Osteocyte (in vitro differentiated cells): Measurements from ENCODE around the gene C7orf25. TPM values are rescaled to one million over a fixed set of nuclear protein-coding genes. Genes with fewer than 3 reads are reported as not detected.

Experiments used
- DNase-seq: peaks from one replicate; pipeline ENCODE4 v3.0.0; 2021; ENCODE audit warnings: mixed read lengths; ENCODE audit not compliant: unreplicated experiment; ENCODE audit errors: extremely low spot score
- H3K27ac Mint-ChIP-seq: one replicate; pipeline ENCODE4 v1.8.0; 2021; ENCODE audit warnings: mild to moderate bottlenecking, mixed read lengths; ENCODE audit not compliant: unreplicated experiment
- H3K27me3 Mint-ChIP-seq: one replicate; pipeline ENCODE4 v1.8.0; 2021; ENCODE audit warnings: mixed read lengths; ENCODE audit not compliant: unreplicated experiment
- H3K36me3 Mint-ChIP-seq: one replicate; pipeline ENCODE4 v1.8.0; 2021; ENCODE audit warnings: mixed read lengths; ENCODE audit not compliant: unreplicated experiment
- H3K4me1 Mint-ChIP-seq: one replicate; pipeline ENCODE4 v1.8.0; 2021; ENCODE audit warnings: mixed read lengths; ENCODE audit not compliant: unreplicated experiment
- H3K4me3 Mint-ChIP-seq: one replicate; pipeline ENCODE4 v1.8.0; 2021; ENCODE audit warnings: mild to moderate bottlenecking, moderate library complexity, mixed read lengths; ENCODE audit not compliant: unreplicated experiment
- H3K9me3 Mint-ChIP-seq: one replicate; pipeline ENCODE4 v1.8.0; 2021; ENCODE audit warnings: mixed read lengths; ENCODE audit not compliant: unreplicated experiment
- CTCF ChIP-seq: fragments of 200-600 bp; sonication (generic); IDR thresholded peaks from 2 replicates; pipeline ENCODE4 v1.5.0; 2021; ENCODE audit warnings: antibody characterized with exemption, mild to moderate bottlenecking, moderate library complexity
- total RNA-seq: library from RNA; stranded (reverse); gene quantifications from 2 replicates; pipeline ENCODE4 v1.2.1, GENCODE V29; 2021

C7orf25 gene
- total RNA-seq, 1 donor from 2014 or later: 9.9 TPM

DNA sequence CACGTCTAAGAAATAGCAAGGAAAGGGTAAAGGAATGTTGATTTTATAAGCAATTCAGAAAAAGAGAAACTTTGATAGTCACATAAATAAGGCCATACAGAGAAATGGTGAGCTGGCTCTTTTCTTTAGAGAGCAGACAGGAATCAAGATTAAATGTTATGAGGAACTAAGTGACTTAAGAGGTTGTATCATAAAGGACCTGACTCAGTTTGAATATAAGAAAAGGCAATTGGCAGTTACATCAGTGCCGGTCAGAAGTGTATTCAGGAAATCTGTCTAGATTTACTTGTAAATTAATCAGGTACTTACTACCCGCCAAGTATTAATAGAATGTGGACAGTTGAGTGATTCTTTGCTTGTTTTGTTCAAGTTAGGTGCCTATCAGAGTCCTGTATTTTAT is 22.4 kb upstream of the C7orf25 start:
- H3K27me3 Mint-ChIP-seq: no peaks in the 10 kb centered on the region
- peak overlapping the region; percentile 99 for H3K4me3 Mint-ChIP-seq
- H3K36me3 Mint-ChIP-seq: peaks cover 17% of the 10 kb centered on the region
- H3K9me3 Mint-ChIP-seq: no peaks in the 10 kb centered on the region
- DNase-seq: no peak
- H3K27ac Mint-ChIP-seq: peak overlapping the region; percentile 97
- peaks cover 33% of the 10 kb centered on the region for H3K4me1 Mint-ChIP-seq
- no peak for TF ChIP-seq CTCF

GRCh38 chr7:42932811-42933591 is 21.1 kb upstream of the C7orf25 start:
- Mint-ChIP-seq H3K27ac (peak overlapping the region; percentile 97), H3K27me3 (no peaks in the 10 kb centered on the region), H3K4me1 (peaks cover 37% of the 10 kb centered on the region), H3K36me3 (peaks cover 15% of the 10 kb centered on the region), H3K4me3 (peak overlapping the region; percentile 99), H3K9me3 (no peaks in the 10 kb centered on the region)
- TF ChIP-seq CTCF: no peak
- no peak for DNase-seq

- no peaks in the 10 kb centered on the region for H3K27me3 Mint-ChIP-seq
- H3K4me3 Mint-ChIP-seq: peak within 1 kb of the TSS; percentile 99
- H3K27ac Mint-ChIP-seq: peak within 1 kb of the TSS; percentile 97
- peaks cover 37% of the 10 kb centered on the region for H3K4me1 Mint-ChIP-seq
- DNase-seq: peak; percentile 97
- H3K36me3 Mint-ChIP-seq: peaks cover 12% of the 10 kb centered on the region
- no peak for TF ChIP-seq CTCF
- H3K9me3 Mint-ChIP-seq: no peaks in the 10 kb centered on the region
These were observed 20.2 kb upstream of the C7orf25 start, which contains the start of the genes MRPL32 and PSMA2 for GRCh38 chr7:42931834-42932651. TSS of gene MRPL32 (plus strand) at chr7:42932376. CDS start at chr7:42932387, 11 bp downstream. TSS of gene PSMA2 (minus strand) at chr7:42932174. CDS start at chr7:42932158, 16 bp downstream.

DNA sequence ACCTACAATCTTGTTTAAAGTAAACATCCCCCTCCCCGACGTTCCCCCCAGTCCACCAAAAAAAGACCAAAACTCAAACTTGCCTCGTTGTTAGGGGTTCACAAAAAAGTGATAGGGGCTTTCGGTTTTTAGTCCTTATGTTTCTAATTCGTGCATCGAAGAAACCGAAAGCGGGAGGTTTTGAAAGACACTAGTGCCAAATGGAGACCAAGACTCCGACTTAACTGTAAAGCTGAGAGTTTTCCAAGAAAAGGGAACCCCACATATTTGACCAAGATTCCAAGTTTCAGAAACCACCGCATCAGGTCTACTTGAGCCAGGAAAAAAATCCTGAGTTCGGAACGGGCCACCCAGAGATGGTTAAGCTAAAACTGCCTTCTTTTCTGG is 19.6 kb upstream of the C7orf25 start:
- Mint-ChIP-seq H3K4me3 (peak overlapping the region; percentile 99), H3K4me1 (peaks cover 37% of the 10 kb centered on the region), H3K36me3 (peaks cover 14% of the 10 kb centered on the region), H3K27ac (peak overlapping the region; percentile 97), H3K27me3 (no peaks in the 10 kb centered on the region), H3K9me3 (no peaks in the 10 kb centered on the region)
- no peak for DNase-seq
- no peak for TF ChIP-seq CTCF

- DNase-seq: no peak
- TF ChIP-seq CTCF: no peak
- Mint-ChIP-seq H3K27me3 (no peaks in the 10 kb centered on the region), H3K27ac (peak overlapping the region; percentile 97), H3K4me1 (peaks cover 37% of the 10 kb centered on the region), H3K4me3 (peak overlapping the region; percentile 99), H3K9me3 (no peaks in the 10 kb centered on the region), H3K36me3 (peaks cover 15% of the 10 kb centered on the region)
These were observed 19.0 kb upstream of the C7orf25 start for GRCh38 chr7:42930889-42931288.
